Stimulated activated naive CD8-positive, alpha-beta T cell treated with anti-CD3 and anti-CD28 coated beads, Interleukin-15, Interleukin-2, amounts not matched to agents 100 ng/mL and 50 ng/mL, for 24 hours (primary cell): ENCODE data around the gene UTRN.

Source experiments
- H3K27ac Mint-ChIP-seq: one replicate; pipeline ENCODE4 v1.8.0; 2021; ENCODE audit warnings: mild to moderate bottlenecking, mixed read lengths
- H3K27me3 Mint-ChIP-seq: one replicate; pipeline ENCODE4 v1.8.0; 2021; ENCODE audit warnings: mixed read lengths
- H3K36me3 Mint-ChIP-seq: one replicate; pipeline ENCODE4 v1.8.0; 2021; ENCODE audit warnings: low read depth, mixed read lengths
- H3K4me1 Mint-ChIP-seq: one replicate; pipeline ENCODE4 v1.8.0; 2021; ENCODE audit warnings: low read depth, mixed read lengths
- H3K4me3 Mint-ChIP-seq: one replicate; pipeline ENCODE4 v1.8.0; 2021; ENCODE audit warnings: mild to moderate bottlenecking, mixed read lengths
- H3K9me3 Mint-ChIP-seq: one replicate; pipeline ENCODE4 v1.8.0; 2021; ENCODE audit warnings: mixed read lengths

The UTRN gene

DNA sequence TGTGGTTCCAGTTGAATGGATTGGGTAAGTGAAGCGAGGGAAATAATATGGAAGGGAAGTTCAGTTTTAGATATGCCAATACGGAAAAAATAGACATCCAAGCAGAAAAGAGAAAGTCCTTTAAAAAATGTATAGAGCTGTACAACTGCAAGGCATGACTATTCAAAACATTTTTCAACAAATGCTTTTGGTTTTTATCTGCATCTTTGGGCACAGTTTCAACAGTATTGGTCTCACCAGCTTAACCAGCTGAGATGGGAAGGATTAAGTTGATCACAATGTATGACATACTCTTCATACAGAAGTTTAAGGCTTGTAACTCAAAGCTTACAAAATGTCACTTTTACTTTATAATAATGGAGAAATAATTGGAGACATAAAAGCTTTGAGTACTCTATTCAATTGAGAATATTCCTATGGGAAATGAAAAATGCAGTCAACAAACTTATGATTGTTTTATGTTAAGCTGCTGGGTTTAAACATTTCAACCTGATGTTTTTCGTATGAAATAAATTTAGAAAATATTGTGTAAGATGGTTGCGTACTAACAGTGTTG is 16.3 kb upstream of the UTRN start:
- Mint-ChIP-seq H3K27me3 (no peaks in the 10 kb centered on the region), H3K36me3 (no peaks in the 10 kb centered on the region), H3K9me3 (no peaks in the 10 kb centered on the region), H3K4me1 (no peaks in the 10 kb centered on the region), H3K4me3 (no peak overlapping the region), H3K27ac (no peak overlapping the region)

DNA sequence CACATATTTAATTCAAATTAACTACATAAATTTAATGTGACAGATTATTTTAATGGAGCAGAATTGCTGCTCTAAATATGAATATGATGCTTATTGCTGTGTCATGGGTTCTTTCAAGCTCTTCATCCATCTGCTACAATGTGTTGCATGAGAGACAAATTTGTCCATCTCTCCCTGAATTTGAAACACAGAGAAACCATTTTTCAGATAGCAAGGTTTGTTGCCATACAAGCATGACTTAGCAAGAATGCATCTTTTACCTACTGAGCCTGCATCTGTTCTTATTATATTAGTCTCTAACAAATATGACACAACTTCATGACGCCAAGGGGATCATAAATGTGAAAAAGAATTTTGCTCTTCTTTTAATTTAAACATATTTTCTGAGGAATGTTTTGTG is 8.0 kb upstream of the UTRN start:
- no peak overlapping the region for H3K27ac Mint-ChIP-seq
- H3K36me3 Mint-ChIP-seq = no peaks in the 10 kb centered on the region
- H3K27me3 Mint-ChIP-seq = peaks cover 4% of the 10 kb centered on the region
- H3K4me1 Mint-ChIP-seq = no peaks in the 10 kb centered on the region
- H3K9me3 Mint-ChIP-seq = no peaks in the 10 kb centered on the region
- H3K4me3 Mint-ChIP-seq = no peak overlapping the region

DNA sequence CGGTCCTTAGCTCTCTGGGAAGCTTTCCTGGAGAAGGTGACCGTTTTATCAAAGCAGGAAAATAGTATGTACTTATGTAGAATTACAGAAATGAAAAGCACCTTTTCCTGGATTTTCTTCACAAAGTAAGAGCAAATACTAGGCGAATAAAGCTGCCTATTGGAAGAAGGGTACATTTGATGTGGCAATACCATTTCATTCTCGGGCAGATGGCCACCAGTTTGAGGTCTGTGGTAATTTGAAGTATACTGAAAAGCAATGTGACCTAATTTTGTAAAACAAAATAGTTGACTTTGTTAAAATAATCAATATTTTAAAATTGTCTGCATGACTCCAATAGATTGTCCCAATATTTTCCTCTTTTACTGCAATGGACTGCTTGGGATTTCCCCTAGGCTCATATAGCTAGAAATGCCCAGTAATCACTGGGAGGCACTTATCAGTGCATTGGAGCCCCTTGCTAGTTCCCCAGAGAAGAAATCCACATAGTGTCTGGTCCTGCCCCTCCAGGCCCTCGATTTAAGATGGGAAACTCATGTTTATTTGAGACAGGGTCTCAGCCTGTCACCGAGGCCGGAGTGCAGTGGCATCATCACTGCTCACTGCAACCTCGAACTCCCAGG is 7.4 kb upstream of the UTRN start:
- H3K4me1 Mint-ChIP-seq = no peaks in the 10 kb centered on the region
- no peaks in the 10 kb centered on the region for H3K36me3 Mint-ChIP-seq
- H3K27me3 Mint-ChIP-seq = peaks cover 4% of the 10 kb centered on the region
- H3K9me3 Mint-ChIP-seq = no peaks in the 10 kb centered on the region
- no peak overlapping the region for H3K4me3 Mint-ChIP-seq
- no peak overlapping the region for H3K27ac Mint-ChIP-seq

DNA sequence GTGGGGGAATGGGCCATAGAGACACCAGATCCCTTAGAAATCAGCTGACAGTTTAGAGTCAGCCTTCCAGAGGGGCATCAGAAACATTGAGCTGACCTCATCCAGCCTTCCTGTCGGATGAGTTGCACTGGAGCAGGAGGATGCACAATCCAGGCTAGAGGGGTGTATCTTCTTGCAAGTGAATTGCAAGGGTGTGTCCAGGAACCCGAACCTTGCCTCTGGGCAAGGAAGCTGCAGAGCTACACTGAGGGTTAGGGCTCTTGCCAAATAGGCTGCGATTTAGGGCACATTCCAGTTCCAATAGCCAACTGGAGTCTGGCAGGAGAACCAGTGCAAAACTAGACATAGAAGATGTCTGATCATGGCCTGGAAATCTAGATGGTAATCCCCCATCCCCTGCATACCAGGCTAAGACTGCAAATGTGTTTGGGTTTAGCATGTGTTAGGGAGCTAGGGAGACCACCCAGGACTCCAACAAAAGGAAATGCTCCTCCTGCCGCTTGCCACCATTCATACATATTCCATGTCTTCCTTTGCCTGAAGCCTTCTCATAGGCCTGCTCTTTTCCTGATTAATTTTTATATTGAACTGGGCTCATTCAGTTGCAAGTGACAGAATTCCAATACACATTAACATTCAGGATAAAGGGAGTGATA is 6.3 kb upstream of the UTRN start:
- Mint-ChIP-seq H3K9me3 (no peaks in the 10 kb centered on the region), H3K27me3 (peaks cover 7% of the 10 kb centered on the region), H3K4me1 (peaks cover 3% of the 10 kb centered on the region), H3K36me3 (no peaks in the 10 kb centered on the region), H3K27ac (no peak overlapping the region), H3K4me3 (no peak overlapping the region)

DNA sequence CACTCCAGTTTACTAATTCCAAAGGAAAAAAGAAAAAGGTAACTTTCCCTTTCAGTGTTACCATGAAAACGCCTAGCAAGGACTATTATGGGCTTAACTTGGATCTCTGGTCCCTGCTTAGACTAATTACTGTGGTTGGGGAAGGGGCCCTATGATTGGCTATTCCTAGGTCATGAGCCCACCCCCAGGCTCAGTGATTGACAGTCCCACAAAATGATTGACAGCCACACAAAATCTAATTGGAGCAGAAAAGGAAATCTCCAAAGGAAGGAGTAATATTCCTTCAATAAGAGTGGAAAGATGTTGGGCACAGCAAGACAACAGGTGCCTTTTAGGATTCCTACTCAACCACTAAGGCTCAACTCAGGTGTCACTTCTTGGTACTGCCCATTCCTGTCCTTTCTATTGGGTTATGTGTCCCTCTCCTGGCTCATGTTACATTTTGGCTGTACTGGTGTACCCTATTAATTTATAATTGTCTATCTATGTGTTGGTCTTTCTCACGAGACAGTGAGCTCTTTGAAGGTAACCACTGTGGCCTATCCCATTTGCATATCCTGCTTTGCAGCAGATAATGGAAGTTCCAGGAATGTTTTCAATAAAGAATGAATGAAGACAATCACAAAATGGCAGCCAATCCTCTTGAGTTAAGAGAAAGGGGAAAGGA is 5.5 kb upstream of the UTRN start:
- Mint-ChIP-seq H3K27me3 (peaks cover 12% of the 10 kb centered on the region), H3K27ac (no peak overlapping the region), H3K4me3 (no peak overlapping the region), H3K9me3 (no peaks in the 10 kb centered on the region), H3K4me1 (peaks cover 11% of the 10 kb centered on the region), H3K36me3 (no peaks in the 10 kb centered on the region)

DNA sequence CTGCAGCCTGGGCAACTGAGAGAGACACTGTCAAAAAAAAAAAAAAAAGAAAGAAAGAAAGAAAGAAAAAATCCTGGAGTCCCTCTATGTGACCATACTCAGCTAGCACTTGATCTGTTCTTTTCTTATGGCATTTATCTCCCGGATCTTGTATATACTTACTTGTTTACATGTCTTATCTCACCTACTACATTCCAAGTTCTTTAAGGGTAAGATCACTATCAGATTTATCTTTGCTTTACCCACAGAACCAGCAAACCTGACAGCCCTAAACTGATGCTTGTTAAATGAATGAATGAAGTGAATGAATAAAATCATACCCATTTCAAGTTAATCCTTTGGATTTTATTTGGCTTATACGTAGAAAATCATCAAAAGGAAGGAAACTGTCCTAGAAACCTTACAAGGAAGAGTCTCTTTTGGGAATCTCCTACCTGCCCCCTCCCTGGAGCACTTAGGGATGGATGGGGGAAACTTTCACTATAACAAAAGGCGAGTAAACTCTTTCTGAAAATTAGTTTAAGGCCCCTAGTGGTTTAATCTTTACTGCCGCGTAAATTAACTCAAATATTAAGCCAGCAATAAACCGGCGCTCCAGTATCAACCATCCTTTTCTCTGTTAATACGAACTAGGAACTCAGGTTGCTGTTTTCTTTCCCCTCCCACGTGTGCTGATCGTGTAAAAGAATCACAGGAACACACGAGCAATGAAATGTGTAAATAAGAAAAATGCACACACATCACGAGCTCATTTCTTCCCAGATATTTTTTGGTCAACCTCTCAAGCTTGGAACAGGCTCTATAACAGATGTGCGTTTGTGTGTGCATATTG is 1.3 kb upstream of the UTRN start:
- no peaks in the 10 kb centered on the region for H3K9me3 Mint-ChIP-seq
- peak overlapping the region; percentile 24 for H3K27ac Mint-ChIP-seq
- no peaks in the 10 kb centered on the region for H3K36me3 Mint-ChIP-seq
- peaks cover 20% of the 10 kb centered on the region for H3K4me1 Mint-ChIP-seq
- H3K27me3 Mint-ChIP-seq = peaks cover 20% of the 10 kb centered on the region
- peak overlapping the region; percentile 91 for H3K4me3 Mint-ChIP-seq

DNA sequence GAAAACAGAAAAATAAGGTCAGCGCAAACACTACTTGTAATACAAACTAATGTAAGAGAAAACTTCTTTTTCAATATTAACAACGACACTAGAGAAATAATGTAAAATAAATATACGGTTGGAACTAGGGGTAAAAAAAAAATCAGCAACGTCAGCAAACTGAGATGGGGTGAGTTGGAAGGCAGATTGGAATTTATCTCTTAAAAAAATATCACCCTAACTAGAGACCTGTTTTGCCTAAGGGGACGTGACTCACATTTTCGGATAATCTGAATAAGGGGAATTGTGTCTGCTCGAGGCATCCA is 705 bp upstream of the UTRN start:
- Mint-ChIP-seq H3K4me1 (peaks cover 20% of the 10 kb centered on the region), H3K4me3 (peak overlapping the region; percentile 91), H3K36me3 (no peaks in the 10 kb centered on the region), H3K27ac (peak overlapping the region; percentile 24), H3K27me3 (peaks cover 20% of the 10 kb centered on the region), H3K9me3 (no peaks in the 10 kb centered on the region)

DNA sequence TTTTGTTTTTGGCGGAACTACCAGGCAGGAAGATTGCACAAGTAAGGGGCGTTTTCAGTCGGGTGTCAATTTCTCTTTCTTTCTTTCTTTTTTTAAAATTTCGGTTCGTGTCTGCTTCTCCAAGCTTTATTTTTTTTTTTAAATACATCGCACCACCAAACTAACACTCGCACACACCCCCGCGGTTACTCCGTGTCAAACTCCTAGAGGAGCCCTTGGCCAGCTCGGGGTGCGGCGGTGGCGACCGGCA is 338 bp downstream of the UTRN start:
- no peaks in the 10 kb centered on the region for H3K9me3 Mint-ChIP-seq
- H3K27me3 Mint-ChIP-seq = peaks cover 20% of the 10 kb centered on the region
- no peaks in the 10 kb centered on the region for H3K36me3 Mint-ChIP-seq
- peaks cover 23% of the 10 kb centered on the region for H3K4me1 Mint-ChIP-seq
- peak overlapping the region; percentile 91 for H3K4me3 Mint-ChIP-seq
- peak overlapping the region; percentile 48 for H3K27ac Mint-ChIP-seq

DNA sequence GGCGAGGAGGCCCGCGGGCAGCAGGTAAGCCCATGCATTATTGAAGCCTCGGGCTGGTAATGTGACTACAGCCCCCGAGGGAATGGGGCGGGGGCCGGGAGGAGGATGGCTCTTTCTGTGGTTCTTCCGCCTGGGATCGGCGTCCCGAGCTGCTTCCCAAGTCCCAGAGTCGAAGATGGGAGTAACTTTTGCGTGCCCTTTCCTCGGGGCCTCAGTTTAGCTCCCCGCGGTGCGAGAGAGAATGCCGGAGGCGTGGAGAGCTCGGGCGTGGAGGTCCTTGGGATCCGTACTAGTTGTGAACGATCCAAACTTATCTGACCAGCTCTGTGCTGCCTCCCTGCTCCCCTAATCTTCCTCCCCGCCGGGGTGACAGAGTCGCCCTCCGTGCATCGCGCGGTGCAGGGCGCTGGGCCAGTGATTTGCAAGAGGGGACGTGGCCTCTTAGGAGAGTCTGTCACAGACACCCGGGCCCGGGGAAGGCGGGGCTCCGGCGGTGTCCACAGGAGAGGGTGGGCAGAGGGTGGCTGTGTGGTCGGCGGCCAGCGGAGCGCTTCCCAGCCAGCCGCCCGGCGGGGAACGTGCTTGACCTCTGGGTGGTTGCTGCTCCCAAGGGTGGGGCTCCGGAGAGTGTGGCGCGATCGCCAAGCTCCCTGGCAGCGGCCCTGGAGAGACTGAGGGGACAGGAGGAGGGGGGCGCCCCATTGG is 815 bp downstream of the UTRN start:
- Mint-ChIP-seq H3K27ac (peak overlapping the region; percentile 48), H3K4me3 (peak overlapping the region; percentile 91), H3K27me3 (peaks cover 18% of the 10 kb centered on the region), H3K4me1 (peaks cover 23% of the 10 kb centered on the region), H3K36me3 (no peaks in the 10 kb centered on the region), H3K9me3 (no peaks in the 10 kb centered on the region)

DNA sequence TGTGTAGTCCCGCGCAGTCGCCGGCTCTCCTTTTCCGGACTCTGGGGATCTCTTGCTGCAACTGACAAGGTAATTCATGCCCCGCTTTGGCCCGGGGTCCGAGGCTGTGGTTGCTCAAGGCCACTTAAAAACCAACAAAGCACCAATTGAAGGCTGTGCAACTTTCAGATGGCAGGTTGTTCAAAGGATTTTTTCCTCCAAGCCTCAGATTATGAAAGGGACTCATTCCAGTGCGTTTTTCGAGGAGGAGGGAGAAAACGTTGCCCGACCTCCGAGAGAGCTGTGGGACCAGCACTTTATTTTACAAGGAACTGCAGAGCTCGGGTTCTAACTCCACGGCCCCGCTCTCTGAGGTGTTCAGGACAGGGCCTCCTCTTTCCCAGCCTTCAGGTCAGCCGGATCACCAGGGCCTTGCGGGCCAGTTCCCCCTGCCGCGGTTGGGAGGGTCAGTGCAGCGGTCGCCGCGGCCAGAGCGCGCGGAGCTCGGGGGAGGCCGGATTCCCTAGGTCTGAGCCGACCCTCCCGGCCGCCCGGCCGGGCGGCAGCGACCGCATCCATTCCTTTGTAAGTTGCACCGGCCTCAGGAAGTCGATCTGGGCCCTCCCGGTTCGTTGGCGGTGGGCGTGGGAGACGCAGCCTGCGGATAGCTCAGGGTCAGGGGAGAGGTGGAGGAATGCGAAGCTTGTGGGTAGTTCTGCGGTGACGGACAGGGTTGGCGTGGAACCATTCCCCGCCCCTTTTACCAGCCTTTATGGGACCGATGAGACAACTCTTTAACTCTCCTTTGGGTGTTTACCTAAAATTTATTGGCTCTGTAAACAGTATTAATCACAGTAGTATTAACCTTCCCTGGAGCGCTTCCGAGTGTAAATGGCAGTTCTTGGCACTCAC is 1.6 kb downstream of the UTRN start:
- Mint-ChIP-seq H3K27ac (no peak overlapping the region), H3K36me3 (no peaks in the 10 kb centered on the region), H3K27me3 (peaks cover 16% of the 10 kb centered on the region), H3K4me1 (peaks cover 23% of the 10 kb centered on the region), H3K9me3 (no peaks in the 10 kb centered on the region), H3K4me3 (peak overlapping the region; percentile 91)

DNA sequence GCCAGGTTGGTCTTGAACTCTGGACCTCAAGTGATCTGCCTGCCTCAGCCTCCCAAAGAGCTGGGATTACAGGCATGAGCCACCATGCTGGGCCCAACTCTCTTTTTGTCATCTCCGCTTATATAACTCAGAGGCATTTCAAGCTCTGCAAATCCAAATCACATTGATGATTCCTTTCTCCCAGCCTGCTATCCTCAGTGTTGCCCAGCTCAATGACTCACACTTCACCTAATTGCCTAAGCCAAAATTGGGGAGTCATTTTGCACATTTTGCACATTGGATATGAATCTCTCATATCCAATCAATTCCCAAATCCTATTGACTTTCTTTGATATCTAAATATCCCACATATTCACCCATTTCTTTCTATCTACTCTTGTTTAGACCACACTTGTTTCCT is 3.9 kb downstream of the UTRN start:
- Mint-ChIP-seq H3K36me3 (no peaks in the 10 kb centered on the region), H3K4me3 (no peak overlapping the region), H3K4me1 (peaks cover 17% of the 10 kb centered on the region), H3K27ac (no peak overlapping the region), H3K9me3 (no peaks in the 10 kb centered on the region), H3K27me3 (peaks cover 11% of the 10 kb centered on the region)

DNA sequence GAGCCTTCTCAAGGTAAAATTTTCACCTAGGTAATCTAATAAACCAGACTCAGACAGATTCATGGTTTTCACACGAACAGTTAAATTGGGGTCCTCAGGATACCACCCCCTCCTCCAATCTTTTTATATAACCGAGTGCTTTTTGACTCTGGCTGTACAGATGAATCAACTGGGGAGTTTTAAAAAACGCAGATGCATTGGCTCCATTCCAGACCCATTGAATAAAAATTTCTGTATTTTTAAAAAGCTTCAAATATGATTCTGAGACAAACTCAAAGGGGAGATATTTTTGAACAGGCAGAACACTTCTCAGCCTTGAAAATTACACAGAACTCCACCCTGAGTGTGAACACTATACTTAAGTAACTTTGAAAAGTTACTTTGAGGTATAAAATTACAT is 7.2 kb downstream of the UTRN start:
- Mint-ChIP-seq H3K9me3 (no peaks in the 10 kb centered on the region), H3K36me3 (peaks cover 4% of the 10 kb centered on the region), H3K27ac (no peak overlapping the region), H3K4me3 (no peak overlapping the region), H3K4me1 (peaks cover 3% of the 10 kb centered on the region), H3K27me3 (peaks cover 8% of the 10 kb centered on the region)

DNA sequence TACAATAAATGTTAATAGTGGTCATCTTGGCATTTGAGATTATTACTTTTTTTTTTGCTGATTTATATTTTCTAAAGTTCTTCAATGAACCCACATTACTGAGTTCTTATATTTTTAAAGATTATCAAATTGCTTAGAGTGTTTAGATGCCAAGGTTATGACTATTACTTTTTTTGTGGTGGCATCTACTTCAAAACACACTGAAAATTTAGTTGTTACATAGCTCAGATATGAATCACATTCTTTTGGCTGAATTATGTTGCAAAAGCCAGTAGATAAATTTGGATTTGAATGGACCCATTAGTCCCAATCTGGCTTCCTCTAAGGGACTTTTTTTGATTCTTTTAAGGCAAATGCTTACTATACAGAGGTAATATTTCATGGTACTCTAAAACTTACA is 8.9 kb downstream of the UTRN start:
- Mint-ChIP-seq H3K27ac (no peak overlapping the region), H3K27me3 (no peaks in the 10 kb centered on the region), H3K4me1 (peaks cover 13% of the 10 kb centered on the region), H3K36me3 (peaks cover 4% of the 10 kb centered on the region), H3K4me3 (no peak overlapping the region), H3K9me3 (no peaks in the 10 kb centered on the region)

DNA sequence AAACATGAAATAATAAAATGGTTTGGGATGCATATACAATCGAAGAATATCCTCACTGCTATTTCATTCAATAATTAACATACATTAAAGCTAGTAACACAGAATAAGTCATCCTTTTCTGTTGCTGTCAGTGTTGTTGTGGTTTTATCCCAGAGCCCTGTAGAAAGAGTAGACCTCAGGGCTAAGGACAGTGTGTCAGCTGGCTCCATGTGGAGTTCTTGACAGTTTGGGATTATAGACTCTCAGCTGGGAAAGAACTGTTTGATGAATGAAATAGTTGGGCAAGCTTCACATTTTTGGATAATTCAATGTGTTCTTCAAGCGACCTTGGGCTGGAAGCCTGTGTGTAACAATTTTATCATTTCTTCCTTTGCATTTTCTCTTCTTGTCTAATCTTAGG is 10.1 kb downstream of the UTRN start:
- H3K27ac Mint-ChIP-seq = no peak overlapping the region
- no peaks in the 10 kb centered on the region for H3K27me3 Mint-ChIP-seq
- H3K4me1 Mint-ChIP-seq = peaks cover 12% of the 10 kb centered on the region
- no peaks in the 10 kb centered on the region for H3K9me3 Mint-ChIP-seq
- no peak overlapping the region for H3K4me3 Mint-ChIP-seq
- peaks cover 4% of the 10 kb centered on the region for H3K36me3 Mint-ChIP-seq
